ENCODE measurements around the gene MATCAP1. TPM values are rescaled to one million over a fixed set of nuclear protein-coding genes. Genes with fewer than 3 reads are reported as not detected.

The MATCAP1 gene
- total and polyA plus RNA-seq, 10 of the 15 experiments (the other 5 are each of a cell fraction or from before 2014, with no cell fraction given): 2.8 to 25.8 (median 8.6) TPM

DNA sequence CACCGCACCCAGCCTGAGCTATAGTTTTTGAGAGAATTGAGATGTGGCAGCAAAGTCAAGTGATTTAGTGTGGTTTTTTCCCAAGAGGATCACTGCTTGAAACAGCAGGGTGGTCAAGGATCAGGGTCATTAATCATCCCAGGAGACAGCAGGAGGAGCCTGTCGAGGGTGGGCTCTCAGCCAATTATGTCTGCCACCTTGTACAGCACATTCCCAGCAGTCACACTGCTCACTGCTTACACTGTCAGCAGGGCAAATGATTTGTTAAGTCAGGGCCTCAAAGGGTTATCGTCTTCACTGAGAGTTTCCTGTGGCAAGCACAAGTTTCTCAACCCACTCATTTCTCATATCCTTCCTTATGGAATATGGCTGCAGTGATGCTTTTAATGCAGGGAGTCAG is 46.2 kb downstream of the MATCAP1 start:
- intact Hi-C loops (cut with micrococcal nuclease; ENCODE audit: unreplicated experiment): no loop called here
- RAD21 ChIA-PET (ENCODE audit: unreplicated experiment): no interaction called here

DNA sequence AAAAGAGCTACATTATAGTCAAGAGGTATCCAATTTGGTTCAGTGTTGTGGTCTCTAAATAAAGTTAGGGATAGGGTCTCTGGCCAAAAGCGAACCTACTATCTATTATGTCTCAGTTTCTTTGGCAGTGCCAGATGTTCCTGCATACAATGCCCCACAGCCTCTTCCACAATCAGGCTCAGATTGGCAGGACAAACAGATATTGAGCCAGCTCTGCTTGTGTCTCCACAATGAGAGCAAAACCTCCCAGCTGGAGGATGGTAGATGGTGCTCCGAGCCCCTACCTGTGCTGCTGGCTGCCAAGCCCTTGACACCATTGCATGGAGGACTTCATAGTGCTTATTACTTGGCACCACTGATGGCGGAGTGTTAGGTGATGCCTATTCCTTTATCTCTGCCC is 54.3 kb downstream of the MATCAP1 start:
- Histone ChIP-seq H3K4me2 (ENCODE audit: control insufficient read depth, insufficient read depth) (no peak overlapping the region), H3K4me3 (no peak overlapping the region), H3K36me3 (ENCODE audit: control insufficient read depth in 2 of 2, insufficient read depth in 2 of 2, low read length in 1 of 2) (peaks cover 9 to 13% of the 10 kb centered on the region in 2 experiments), H3K27me3 (replicated peaks in 1 of 2; ENCODE audit: control insufficient read depth in 2 of 2, insufficient read depth in 2 of 2, low read length in 1 of 2) (no peaks in the 10 kb centered on the region), H2AFZ (ENCODE audit: control insufficient read depth, low read depth, low read length) (no peak overlapping the region), H3K9ac (ENCODE audit: control insufficient read depth, insufficient read depth, low read length) (no peak overlapping the region), H3K27ac (ENCODE audit: control insufficient read depth, insufficient read depth) (no peak overlapping the region), H3K79me2 (ENCODE audit: control insufficient read depth, insufficient read depth, low read length) (no peaks in the 10 kb centered on the region), H3K9me3 (replicated peaks; ENCODE audit: control insufficient read depth, insufficient read depth, low read length) (no peaks in the 10 kb centered on the region), H3K4me1 (ENCODE audit: control insufficient read depth, insufficient read depth, low read length) (no peaks in the 10 kb centered on the region), H4K20me1 (ENCODE audit: control insufficient read depth, insufficient read depth) (no peaks in the 10 kb centered on the region)
- FAIRE-seq (no peak), DNase-seq (ENCODE audit: low read depth, low spot score) (no peak), ATAC-seq (no peak)
- intact Hi-C loops (cut with micrococcal nuclease; ENCODE audit: unreplicated experiment) (no loop called here), in situ Hi-C loops (cut with MboI) (no loop called here)
- RAD21 ChIA-PET (ENCODE audit: unreplicated experiment): interaction anchor here (0.6 to 1.1 kb wide), 2 partner anchors 110 to 349 kb away, joined by 3 read pairs; no protein-coding TSS in a partner anchor
- POLR2A ChIA-PET: interaction anchor here (1.1 kb wide), 1 partner anchor 9 kb away, joined by 7 read pairs; no protein-coding TSS in a partner anchor
- WGBS (ENCODE audit: insufficient coverage, insufficient replicate concordance, low lambda C conversion rate, missing lambda C conversion rate): 97% methylated on average over 3 of the region's 3 CpGs
- BruUV-seq (replicated peaks): no TSS peak
- SMC1A ChIA-PET (ENCODE audit: uncharacterized antibody, unreplicated experiment): interaction anchor here (0.8 to 1.6 kb wide), 4 partner anchors 9 to 48 kb away, joined by 3 to 5 read pairs (median 3); no protein-coding TSS in a partner anchor
- CTCF ChIA-PET: interaction anchor here (1.3 to 2.2 kb wide), 6 partner anchors 9 to 112 kb away, joined by 4 to 8 read pairs (median 5); no protein-coding TSS in a partner anchor
- no peak for TF ChIP-seq FOXK2 (IDR thresholded peaks at IDR 0.05)
- no peak for TF ChIP-seq EP300 (IDR thresholded peaks at IDR 0.05; ENCODE audit: borderline replicate concordance in 1 of 2, control insufficient read depth in 1 of 2, low read depth in 2 of 2, low read length in 2 of 2)
- TF ChIP-seq, protein P1, sequence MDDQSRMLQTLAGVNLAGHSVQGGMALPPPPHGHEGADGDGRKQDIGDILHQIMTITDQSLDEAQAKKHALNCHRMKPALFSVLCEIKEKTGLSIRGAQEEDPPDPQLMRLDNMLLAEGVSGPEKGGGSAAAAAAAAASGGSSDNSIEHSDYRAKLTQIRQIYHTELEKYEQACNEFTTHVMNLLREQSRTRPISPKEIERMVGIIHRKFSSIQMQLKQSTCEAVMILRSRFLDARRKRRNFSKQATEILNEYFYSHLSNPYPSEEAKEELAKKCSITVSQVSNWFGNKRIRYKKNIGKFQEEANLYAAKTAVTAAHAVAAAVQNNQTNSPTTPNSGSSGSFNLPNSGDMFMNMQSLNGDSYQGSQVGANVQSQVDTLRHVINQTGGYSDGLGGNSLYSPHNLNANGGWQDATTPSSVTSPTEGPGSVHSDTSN (IDR thresholded peaks at IDR 0.05; ENCODE audit: insufficient replicate concordance, low read depth, low read length): no peak
- no peak for TF ChIP-seq CREB1 (IDR thresholded peaks at IDR 0.05; ENCODE audit: low read depth)
- TF ChIP-seq PML (IDR thresholded peaks at IDR 0.05; ENCODE audit: low read length): no peak

More for the DNA sequence above, 46.2 kb downstream of the MATCAP1 start:
- CTCF ChIA-PET: interaction anchor here (0.7 to 2.0 kb wide), 4 partner anchors 17 to 123 kb away, joined by 3 to 7 read pairs (median 5); no protein-coding TSS in a partner anchor
- Histone ChIP-seq H3K27me3 (replicated peaks in 1 of 2; ENCODE audit: control insufficient read depth in 2 of 2, insufficient read depth in 2 of 2, low read length in 1 of 2) (no peaks in the 10 kb centered on the region), H3K9ac (ENCODE audit: control insufficient read depth, insufficient read depth, low read length) (no peak overlapping the region), H3K4me1 (ENCODE audit: control insufficient read depth, insufficient read depth, low read length) (no peaks in the 10 kb centered on the region), H3K36me3 (ENCODE audit: control insufficient read depth in 2 of 2, insufficient read depth in 2 of 2, low read length in 1 of 2) (peaks cover 19 to 22% of the 10 kb centered on the region in 2 experiments; a peak in 3 of 4 replicates), H4K20me1 (ENCODE audit: control insufficient read depth, insufficient read depth) (no peaks in the 10 kb centered on the region), H3K4me3 (no peak overlapping the region), H3K4me2 (ENCODE audit: control insufficient read depth, insufficient read depth) (no peak overlapping the region), H3K9me3 (replicated peaks; ENCODE audit: control insufficient read depth, insufficient read depth, low read length) (no peaks in the 10 kb centered on the region), H3K27ac (ENCODE audit: control insufficient read depth, insufficient read depth) (no peak overlapping the region), H2AFZ (ENCODE audit: control insufficient read depth, low read depth, low read length) (no peak overlapping the region), H3K79me2 (ENCODE audit: control insufficient read depth, insufficient read depth, low read length) (no peaks in the 10 kb centered on the region)
- FAIRE-seq: no peak
- in situ Hi-C loops (cut with MboI): no loop called here
- POLR2A ChIA-PET: no interaction called here
- SMC1A ChIA-PET (ENCODE audit: uncharacterized antibody, unreplicated experiment): interaction anchor here (0.7 to 1.2 kb wide), 2 partner anchors 13 to 159 kb away, joined by 3 read pairs; partner anchors contain the start of gene B3GNT9
- 94% methylated on average over 3 of the region's 3 CpGs for WGBS (ENCODE audit: insufficient coverage, insufficient replicate concordance, low lambda C conversion rate, missing lambda C conversion rate)
- TF ChIP-seq CBFB (IDR thresholded peaks at IDR 0.05; ENCODE audit: low read depth) (no peak), IKZF1 (conservative IDR thresholded peaks at IDR 0.05) (no peak), ATF7 (IDR thresholded peaks at IDR 0.05; ENCODE audit: low read depth) (no peak), LARP7 (IDR thresholded peaks at IDR 0.05) (no peak)
- TF ChIP-seq, protein P2, sequence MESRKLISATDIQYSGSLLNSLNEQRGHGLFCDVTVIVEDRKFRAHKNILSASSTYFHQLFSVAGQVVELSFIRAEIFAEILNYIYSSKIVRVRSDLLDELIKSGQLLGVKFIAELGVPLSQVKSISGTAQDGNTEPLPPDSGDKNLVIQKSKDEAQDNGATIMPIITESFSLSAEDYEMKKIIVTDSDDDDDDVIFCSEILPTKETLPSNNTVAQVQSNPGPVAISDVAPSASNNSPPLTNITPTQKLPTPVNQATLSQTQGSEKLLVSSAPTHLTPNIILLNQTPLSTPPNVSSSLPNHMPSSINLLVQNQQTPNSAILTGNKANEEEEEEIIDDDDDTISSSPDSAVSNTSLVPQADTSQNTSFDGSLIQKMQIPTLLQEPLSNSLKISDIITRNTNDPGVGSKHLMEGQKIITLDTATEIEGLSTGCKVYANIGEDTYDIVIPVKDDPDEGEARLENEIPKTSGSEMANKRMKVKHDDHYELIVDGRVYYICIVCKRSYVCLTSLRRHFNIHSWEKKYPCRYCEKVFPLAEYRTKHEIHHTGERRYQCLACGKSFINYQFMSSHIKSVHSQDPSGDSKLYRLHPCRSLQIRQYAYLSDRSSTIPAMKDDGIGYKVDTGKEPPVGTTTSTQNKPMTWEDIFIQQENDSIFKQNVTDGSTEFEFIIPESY (IDR thresholded peaks at IDR 0.05): no peak
- BruUV-seq (replicated peaks): no TSS peak
- ATAC-seq: no peak
- no peak for DNase-seq (ENCODE audit: low read depth, low spot score)
